ENCODE measurements around the gene LAS1L.

GRCh38 chrX:65509400-65509799 lies 25.2 kb downstream of the LAS1L start:
- TF ChIP-seq CTCF (IDR thresholded peaks at IDR 0.05): no peak
- TF ChIP-seq EZH2 (IDR thresholded peaks at IDR 0.05; ENCODE audit: borderline replicate concordance, insufficient read depth, low read depth, low read length, poor library complexity, severe bottlenecking): no peak

Data from B cell (primary cell).